Transverse colon (tissue), 4 donors: ENCODE measurements around the gene CBX4. TPM values are rescaled to one million over a fixed set of nuclear protein-coding genes. Genes with fewer than 3 reads are reported as not detected.

ENCODE experiments used
- DNase-seq: peaks from one replicate; pipeline ENCODE4 v3.0.0-alpha.2; 2019
- H3K27ac ChIP-seq, 4 donors: fragments of 200-600 bp; sonication (generic); 2 replicates each; pipeline ENCODE4 v1.5.1; 2016 to 2018; ENCODE audit warnings: inconsistent platforms in 4 of 4
- H3K27me3 ChIP-seq: fragments of 200-600 bp; sonication (generic); 2 replicates; pipeline ENCODE4 v1.5.1; 2017; ENCODE audit warnings: inconsistent platforms
- H3K36me3 ChIP-seq, 4 donors: fragments of 200-600 bp; sonication (generic); 2 replicates each; pipeline ENCODE4 v1.5.1; 2017 to 2019; ENCODE audit warnings: inconsistent platforms in 4 of 4
- H3K4me1 ChIP-seq, 4 donors: fragments of 200-600 bp; sonication (generic); 2 replicates each; pipeline ENCODE4 v1.5.1; 2017 to 2020; ENCODE audit warnings: inconsistent platforms in 4 of 4
- H3K4me3 ChIP-seq, 4 donors: fragments of 200-600 bp; sonication (generic); 1 replicate in 1 of 4; 2 replicates in 3 of 4; pipeline versions ENCODE4 v1.5.1 to v1.6.1; 2017 to 2019; ENCODE audit warnings: inconsistent platforms in 4 of 4
- H3K9me3 ChIP-seq, 2 donors: fragments of 200-600 bp; sonication (generic); 2 replicates each; pipeline ENCODE4 v1.5.1; 2017 to 2019; ENCODE audit warnings: inconsistent platforms in 2 of 2
- EP300 ChIP-seq: sonication (generic); formaldehyde crosslinking; IDR thresholded peaks from one replicate; pipeline ENCODE4 v1.6.1; 2017; ENCODE audit warnings: antibody characterized with exemption, low read depth
- POLR2A ChIP-seq: fragments of 450-650 bp; IDR thresholded peaks from one replicate; pipeline ENCODE4 v1.6.1; 2016; ENCODE audit warnings: antibody characterized with exemption, mild to moderate bottlenecking, moderate library complexity
- POLR2AphosphoS5 ChIP-seq, 3 donors: sonication (generic); formaldehyde crosslinking; IDR thresholded peaks; one replicate each; pipeline ENCODE4 v1.6.1; 2016; ENCODE audit warnings: antibody characterized with exemption in 3 of 3
- WGBS, 2 donors: methylation state at CpG; one replicate each; pipeline ENCODE4 v1.1.5; 2018; ENCODE audit warnings: low coverage in 1 of 2; 5-methylcytosine and 5-hydroxymethylcytosine counted together
- in situ Hi-C, 4 donors: fragments of 200-750 bp; cut with MboI; loops; one replicate each; pipeline versions ENCODE4 v1.15.0 to v1.15.1; 2017; ENCODE audit warnings: low sequenced_read_pairs in 3 of 4, low pct_ligation_motif_present in 1 of 4, low pct_unique_long_range_greater_than_20kb in 1 of 4
- intact Hi-C: fragments of 100-400 bp; cut with DNase I; formaldehyde crosslinking; loops from one replicate; pipeline ENCODE4 v1.15.1; 2023; ENCODE audit warnings: low total_unique reads
- total RNA-seq, 4 donors: library from RNA; depleted of rRNA; stranded (reverse); fragments of >200 nt; gene quantifications; one replicate each; pipeline ENCODE4 v1.1.0, GENCODE V29; 2016
- TF ChIP-seq, protein P1 (sequence below), 5 experiments: fragments of 200-600 bp in 3 of 5; fragments of 450-650 bp in 2 of 5; sonication (generic) in 3 of 5; IDR thresholded peaks; 1 replicate in 2 of 5; 2 replicates in 3 of 5; pipeline ENCODE4 v1.5.1; 2016 to 2017; ENCODE audit warnings: antibody characterized with exemption in 5 of 5, inconsistent platforms in 3 of 5, mild to moderate bottlenecking in 2 of 5, moderate library complexity in 1 of 5

The CBX4 gene
- total RNA-seq, 4 donors from 2014 or later = 6.6 to 25.1 (median 8.3) TPM

DNA sequence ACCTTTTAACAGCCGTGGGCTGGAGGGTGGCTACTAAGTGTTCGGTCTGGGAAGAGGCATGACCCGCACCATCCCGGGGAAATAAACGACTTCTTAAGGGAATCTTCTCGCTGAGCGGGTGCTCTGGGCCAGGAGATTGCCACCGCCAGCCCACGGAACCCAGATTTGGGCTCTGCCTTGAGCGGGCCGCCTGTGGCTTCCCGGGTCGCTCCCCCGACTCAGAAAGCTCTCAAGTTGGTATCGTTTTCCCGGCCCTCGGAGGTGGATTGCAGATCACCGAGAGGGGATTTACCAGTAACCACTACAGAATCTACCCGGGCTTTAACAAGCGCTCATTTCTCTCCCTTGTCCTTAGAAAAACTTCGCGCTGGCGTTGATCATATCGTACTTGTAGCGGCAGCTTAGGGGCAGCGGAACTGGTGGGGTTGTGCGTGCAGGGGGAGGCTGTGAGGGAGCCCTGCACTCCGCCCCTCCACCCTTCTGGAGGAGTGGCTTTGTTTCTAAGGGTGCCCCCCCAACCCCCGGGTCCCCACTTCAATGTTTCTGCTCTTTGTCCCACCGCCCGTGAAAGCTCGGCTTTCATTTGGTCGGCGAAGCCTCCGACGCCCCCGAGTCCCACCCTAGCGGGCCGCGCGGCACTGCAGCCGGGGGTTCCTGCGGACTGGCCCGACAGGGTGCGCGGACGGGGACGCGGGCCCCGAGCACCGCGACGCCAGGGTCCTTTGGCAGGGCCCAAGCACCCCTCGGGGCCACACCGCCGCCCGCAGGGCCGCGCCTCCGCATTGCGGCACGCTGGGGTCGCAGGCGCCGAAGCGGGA lies 3.6 kb upstream of the CBX4 start:
- peak overlapping the region; percentile 3 to 70 (median 42) for H3K4me3 ChIP-seq
- in situ Hi-C loops = no loop called here
- no peak overlapping the region for H3K27ac ChIP-seq
- no peaks in the 10 kb centered on the region for H3K9me3 ChIP-seq
- WGBS, 2 donors = 2% methylated on average over 56 of the region's 66 CpGs; no CpG with 5 or more reads in 1 of the 2 donors
- H3K27me3 ChIP-seq = peaks cover 43% of the 10 kb centered on the region
- TF ChIP-seq, protein P1, sequence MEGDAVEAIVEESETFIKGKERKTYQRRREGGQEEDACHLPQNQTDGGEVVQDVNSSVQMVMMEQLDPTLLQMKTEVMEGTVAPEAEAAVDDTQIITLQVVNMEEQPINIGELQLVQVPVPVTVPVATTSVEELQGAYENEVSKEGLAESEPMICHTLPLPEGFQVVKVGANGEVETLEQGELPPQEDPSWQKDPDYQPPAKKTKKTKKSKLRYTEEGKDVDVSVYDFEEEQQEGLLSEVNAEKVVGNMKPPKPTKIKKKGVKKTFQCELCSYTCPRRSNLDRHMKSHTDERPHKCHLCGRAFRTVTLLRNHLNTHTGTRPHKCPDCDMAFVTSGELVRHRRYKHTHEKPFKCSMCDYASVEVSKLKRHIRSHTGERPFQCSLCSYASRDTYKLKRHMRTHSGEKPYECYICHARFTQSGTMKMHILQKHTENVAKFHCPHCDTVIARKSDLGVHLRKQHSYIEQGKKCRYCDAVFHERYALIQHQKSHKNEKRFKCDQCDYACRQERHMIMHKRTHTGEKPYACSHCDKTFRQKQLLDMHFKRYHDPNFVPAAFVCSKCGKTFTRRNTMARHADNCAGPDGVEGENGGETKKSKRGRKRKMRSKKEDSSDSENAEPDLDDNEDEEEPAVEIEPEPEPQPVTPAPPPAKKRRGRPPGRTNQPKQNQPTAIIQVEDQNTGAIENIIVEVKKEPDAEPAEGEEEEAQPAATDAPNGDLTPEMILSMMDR (IDR thresholded peaks at IDR 0.05) = no peak
- TF ChIP-seq EP300 = no peak
- TF ChIP-seq POLR2AphosphoS5 (IDR thresholded peaks at IDR 0.05) = no peak
- TF ChIP-seq POLR2A = no peak
- DNase-seq = peak; percentile 32
- peaks cover 34 to 67% (median 62%) of the 10 kb centered on the region in 4 donors for H3K4me1 ChIP-seq
- no peaks in the 10 kb centered on the region for H3K36me3 ChIP-seq
- intact Hi-C loops = loop anchor here (5.0 kb wide), 1 partner anchor 46 kb away; the partner anchor contains the start of gene CBX8

GRCh38 chr17:79842136-79842655 lies 3.0 kb upstream of the CBX4 start:
- WGBS, 2 donors = 4% methylated on average over 4 of the region's 20 CpGs; no CpG with 5 or more reads in 1 of the 2 donors
- no peak for TF ChIP-seq POLR2AphosphoS5 (IDR thresholded peaks at IDR 0.05)
- TF ChIP-seq, protein P1 (IDR thresholded peaks at IDR 0.05) = no peak
- TF ChIP-seq POLR2A = no peak
- no peak for TF ChIP-seq EP300
- Histone ChIP-seq H3K9me3 (no peaks in the 10 kb centered on the region), H3K4me1 (peaks cover 38 to 73% (median 68%) of the 10 kb centered on the region in 4 donors), H3K4me3 (peak overlapping the region in 1 of 4 donors; percentile 70), H3K27ac (no peak overlapping the region), H3K27me3 (peaks cover 43% of the 10 kb centered on the region), H3K36me3 (no peaks in the 10 kb centered on the region)
- intact Hi-C loops = loop anchor here (5.0 kb wide), 1 partner anchor 45 kb away; the partner anchor contains the start of gene CBX8
- no peak for DNase-seq
- in situ Hi-C loops = no loop called here

DNA sequence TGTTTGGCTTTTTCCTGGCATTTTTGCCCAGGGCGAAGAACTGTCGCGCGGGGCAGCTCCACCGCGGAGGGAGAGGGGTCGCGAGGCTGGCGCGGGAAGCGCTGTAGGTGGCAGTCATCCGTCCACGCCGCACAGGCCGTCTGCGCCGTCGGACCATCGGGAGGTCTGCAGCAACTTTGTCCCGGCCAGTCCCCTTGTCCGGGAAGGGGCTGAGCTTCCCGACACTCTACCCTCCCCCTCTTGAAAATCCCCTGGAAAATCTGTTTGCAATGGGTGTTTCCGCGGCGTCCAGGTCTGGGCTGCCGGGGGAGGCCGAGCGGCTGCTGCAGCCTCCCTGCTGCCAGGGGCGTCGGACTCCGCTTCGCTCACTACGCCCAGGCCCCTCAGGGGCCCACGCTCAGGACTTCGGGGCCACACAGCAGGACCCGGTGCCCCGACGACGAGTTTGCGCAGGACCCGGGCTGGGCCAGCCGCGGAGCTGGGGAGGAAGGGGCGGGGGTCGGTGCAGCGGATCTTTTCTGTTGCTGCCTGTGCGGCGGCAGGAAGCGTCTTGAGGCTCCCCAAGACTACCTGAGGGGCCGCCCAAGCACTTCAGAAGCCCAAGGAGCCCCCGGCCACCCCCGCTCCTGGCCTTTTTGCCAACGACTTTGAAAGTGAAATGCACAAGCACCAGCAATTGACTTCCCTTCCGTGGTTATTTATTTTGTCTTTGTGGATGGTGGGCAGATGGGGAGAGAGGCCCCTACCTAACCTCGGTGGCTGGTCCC lies 2.3 kb upstream of the CBX4 start:
- peaks cover 44 to 80% (median 74%) of the 10 kb centered on the region in 4 donors for H3K4me1 ChIP-seq

More for the DNA sequence above, 2.3 kb upstream of the CBX4 start:
- 2% methylated on average over 36 of the region's 55 CpGs; no CpG with 5 or more reads in 1 of the 2 donors for WGBS, 2 donors
- in situ Hi-C loops (no loop called here), intact Hi-C loops (loop anchor here (5.0 kb wide), 1 partner anchor 44 kb away; the partner anchor contains the start of gene CBX8)
- no peaks in the 10 kb centered on the region for H3K9me3 ChIP-seq
- H3K4me3 ChIP-seq = no peak overlapping the region
- H3K36me3 ChIP-seq = no peaks in the 10 kb centered on the region
- TF ChIP-seq, protein P1 (IDR thresholded peaks at IDR 0.05) = no peak
- TF ChIP-seq POLR2AphosphoS5 (IDR thresholded peaks at IDR 0.05) = no peak
- no peak for TF ChIP-seq EP300
- TF ChIP-seq POLR2A = no peak
- no peak for DNase-seq
- peaks cover 43% of the 10 kb centered on the region for H3K27me3 ChIP-seq
- H3K27ac ChIP-seq = no peak overlapping the region
